ENCODE measurements around the gene FAM124B.

The FAM124B gene

DNA sequence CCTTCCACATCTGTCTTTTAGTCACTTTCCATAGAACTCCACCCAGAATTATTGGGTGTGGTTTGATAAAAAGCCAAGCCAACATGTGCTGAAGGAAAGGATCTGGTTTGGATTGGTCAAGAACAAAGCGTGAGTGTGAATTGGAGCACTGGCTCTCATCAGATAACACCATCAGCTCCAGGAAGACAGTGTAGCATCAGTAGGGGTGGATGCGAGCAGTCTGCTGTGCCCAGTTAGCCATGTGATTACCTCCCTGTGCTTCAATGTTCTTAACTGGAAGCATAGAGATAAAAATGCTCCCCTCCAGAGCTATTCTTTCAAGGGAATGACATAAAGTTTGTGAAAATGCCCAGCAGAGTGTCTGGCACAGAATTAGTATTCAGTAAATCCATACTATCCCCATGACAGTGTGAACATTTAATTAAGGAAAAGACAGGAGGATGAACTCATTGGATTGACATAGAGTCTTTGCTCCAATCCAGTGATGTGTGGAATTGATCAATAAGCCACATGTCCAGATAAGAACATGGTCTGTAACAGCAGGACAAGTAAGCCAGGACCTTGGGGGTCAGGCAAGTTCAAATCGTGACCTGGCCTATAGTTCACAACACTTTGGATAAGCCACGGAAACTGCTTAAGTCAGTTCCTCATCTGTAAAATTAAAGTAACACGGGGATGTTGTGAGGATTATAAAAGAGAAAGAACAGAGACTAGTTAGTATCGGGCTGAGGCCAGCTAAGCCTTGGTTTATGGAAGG is 68.0 kb downstream of the FAM124B start:
- no peak for DNase-seq

- DNase-seq: no peak
These were observed 70.2 kb downstream of the FAM124B start for GRCh38 chr2:224331698-224332097.

GRCh38 chr2:224328798-224329197 is 73.1 kb downstream of the FAM124B start:
- no peak for DNase-seq
